HEK293 (cell line): ENCODE measurements around the gene TUBGCP3.

Experiments used
- CTCF ChIA-PET: fragments of 350-600 bp; formaldehyde crosslinking; extraction: SDS; loops from one replicate; lab custom pipeline; 2021; ENCODE audit warnings: antibody characterized with exemption; lab: Yijun Ruan, JAX
- POLR2A ChIA-PET: fragments of 300-600 bp; formaldehyde crosslinking; extraction: SDS; loops from one replicate; lab custom pipeline; 2020; ENCODE audit warnings: antibody characterized with exemption, inconsistent platforms; lab: Yijun Ruan, JAX
- H3K27ac ChIP-seq: fragments of 200-500 bp; sonication (Bioruptor generic); 2 replicates; pipeline ENCODE4 v1.5.1; 2014; ENCODE audit warnings: low read depth, low read length, control low read depth, inconsistent platforms; ENCODE audit errors: extremely low read depth
- H3K36me3 ChIP-seq, 2 experiments: fragments of 200-500 bp in 1 of 2; sonication (Bioruptor generic) in 1 of 2; 1 replicate in 1 of 2; 2 replicates in 1 of 2; pipeline ENCODE4 v1.5.1; 2014 to 2017; ENCODE audit warnings: inconsistent platforms in 2 of 2, low read length in 2 of 2; ENCODE audit not compliant: control insufficient read depth in 2 of 2, insufficient read depth in 1 of 2
- H3K4me1 ChIP-seq: fragments of 200-500 bp; sonication (Bioruptor generic); 2 replicates; pipeline ENCODE4 v1.5.1; 2014; ENCODE audit warnings: mild to moderate bottlenecking, low read length, inconsistent platforms; ENCODE audit not compliant: control insufficient read depth, insufficient read depth
- H3K4me3 ChIP-seq: 2 replicates; pipeline ENCODE4 v1.5.1; 2011; ENCODE audit warnings: low read depth, mild to moderate bottlenecking, control low read depth, low read length, moderate library complexity
- H3K9me3 ChIP-seq: fragments of 200-500 bp; sonication (Bioruptor generic); 2 replicates; pipeline ENCODE4 v1.5.1; 2014; ENCODE audit warnings: low read depth, low read length, inconsistent platforms; ENCODE audit not compliant: control insufficient read depth, insufficient read depth
- EGR2 ChIP-seq: fragments of 450-650 bp; formaldehyde crosslinking; IDR thresholded peaks from 2 replicates; pipeline ENCODE4 v1.5.1; 2016; ENCODE audit warnings: low read depth, missing biosample characterization, missing genetic modification characterization
- GFI1B ChIP-seq: fragments of 450-650 bp; formaldehyde crosslinking; IDR thresholded peaks from 2 replicates; pipeline ENCODE4 v1.5.1; 2016; ENCODE audit warnings: missing biosample characterization, missing genetic modification characterization
- KLF1 ChIP-seq: fragments of 450-650 bp; formaldehyde crosslinking; IDR thresholded peaks from 2 replicates; pipeline ENCODE4 v1.5.1; 2016; ENCODE audit warnings: missing biosample characterization, missing genetic modification characterization
- KLF9 ChIP-seq: fragments of 450-650 bp; formaldehyde crosslinking; IDR thresholded peaks from 2 replicates; pipeline ENCODE4 v1.5.1; 2016; ENCODE audit warnings: missing biosample characterization, missing genetic modification characterization, low read depth
- PATZ1 ChIP-seq: fragments of 450-650 bp; formaldehyde crosslinking; IDR thresholded peaks from 2 replicates; pipeline ENCODE4 v1.5.1; 2016; ENCODE audit warnings: missing biosample characterization, missing genetic modification characterization
- SP2 ChIP-seq: fragments of 450-650 bp; formaldehyde crosslinking; IDR thresholded peaks from 2 replicates; pipeline ENCODE4 v1.5.1; 2016; ENCODE audit warnings: missing biosample characterization, missing genetic modification characterization
- WT1 ChIP-seq: fragments of 450-650 bp; formaldehyde crosslinking; IDR thresholded peaks from 2 replicates; pipeline ENCODE4 v1.5.1; 2016; ENCODE audit warnings: missing biosample characterization, missing genetic modification characterization
- YY1 ChIP-seq: fragments of 450-650 bp; formaldehyde crosslinking; IDR thresholded peaks from 2 replicates; pipeline ENCODE4 v1.5.1; 2018; ENCODE audit warnings: missing biosample characterization, missing genetic modification characterization
- ZBTB49 ChIP-seq: fragments of 450-650 bp; formaldehyde crosslinking; IDR thresholded peaks from 2 replicates; pipeline ENCODE4 v1.5.1; 2016; ENCODE audit warnings: missing biosample characterization, missing genetic modification characterization, low read depth
- ZBTB6 ChIP-seq: fragments of 450-650 bp; formaldehyde crosslinking; IDR thresholded peaks from 2 replicates; pipeline ENCODE4 v1.5.1; 2017; ENCODE audit warnings: missing biosample characterization, missing genetic modification characterization
- ZFHX2 ChIP-seq: fragments of 450-650 bp; formaldehyde crosslinking; conservative IDR thresholded peaks from 2 replicates; pipeline ENCODE4 v1.5.1; 2016; ENCODE audit warnings: missing biosample characterization, missing genetic modification characterization
- ZFP37 ChIP-seq: fragments of 450-650 bp; formaldehyde crosslinking; IDR thresholded peaks from 2 replicates; pipeline ENCODE4 v1.5.1; 2016; ENCODE audit warnings: missing biosample characterization, missing genetic modification characterization
- ZNF174 ChIP-seq: fragments of 450-650 bp; formaldehyde crosslinking; IDR thresholded peaks from 2 replicates; pipeline ENCODE4 v1.5.0; 2017; ENCODE audit warnings: missing biosample characterization, mild to moderate bottlenecking, missing genetic modification characterization
- ZNF596 ChIP-seq: fragments of 450-650 bp; IDR thresholded peaks from 2 replicates; pipeline ENCODE4 v1.5.0; 2018; ENCODE audit warnings: missing biosample characterization, mild to moderate bottlenecking, missing genetic modification characterization, moderate library complexity
- ZNF600 ChIP-seq: fragments of 450-650 bp; formaldehyde crosslinking; IDR thresholded peaks from 2 replicates; pipeline ENCODE4 v1.5.1; 2016; ENCODE audit warnings: missing biosample characterization, missing genetic modification characterization
- ZNF610 ChIP-seq: fragments of 450-650 bp; formaldehyde crosslinking; IDR thresholded peaks from 2 replicates; pipeline ENCODE4 v1.5.1; 2016; ENCODE audit warnings: missing biosample characterization, missing genetic modification characterization, borderline replicate concordance
- ZNF623 ChIP-seq: fragments of 450-650 bp; formaldehyde crosslinking; IDR thresholded peaks from 2 replicates; pipeline ENCODE4 v1.5.1; 2016; ENCODE audit warnings: missing biosample characterization, missing genetic modification characterization
- ZNF660 ChIP-seq: fragments of 450-650 bp; IDR thresholded peaks from 2 replicates; pipeline ENCODE4 v1.5.1; 2018; ENCODE audit warnings: missing biosample characterization, mild to moderate bottlenecking, missing genetic modification characterization
- ZNF843 ChIP-seq: fragments of 450-650 bp; formaldehyde crosslinking; IDR thresholded peaks from 2 replicates; pipeline ENCODE4 v1.5.1; 2016; ENCODE audit warnings: missing biosample characterization, missing genetic modification characterization
- ZSCAN16 ChIP-seq: fragments of 450-650 bp; formaldehyde crosslinking; IDR thresholded peaks from 2 replicates; pipeline ENCODE4 v1.5.1; 2016; ENCODE audit warnings: missing biosample characterization, missing genetic modification characterization
- ZSCAN23 ChIP-seq: fragments of 450-650 bp; formaldehyde crosslinking; IDR thresholded peaks from 2 replicates; pipeline ENCODE4 v1.5.1; 2016; ENCODE audit warnings: missing biosample characterization, missing genetic modification characterization

The TUBGCP3 gene

GRCh38 chr13:112587764-112588489, at the start of gene TUBGCP3 (continued):
- TF ChIP-seq PATZ1 (tag by site-specific recombination) = peak; percentile 40; the same call in 1 of the 2 replicates
- TF ChIP-seq SP2 (tag by site-specific recombination) = no peak; the same call in 1 of the 2 replicates
- TF ChIP-seq ZNF623 (tag by site-specific recombination) = no peak
- peak; percentile 92 for TF ChIP-seq YY1 (tag by site-specific recombination)
- peak; percentile 90; the same call in 1 of the 2 replicates for TF ChIP-seq ZNF660 (tag by site-specific recombination)
- TF ChIP-seq ZNF843 (tag by site-specific recombination) = no peak
- TF ChIP-seq ZNF596 (tag by site-specific recombination) = 0 out of 2 replicates have a peak, but pooled peaks have one; percentile 40
- no peak for TF ChIP-seq GFI1B (tag by site-specific recombination)
- TF ChIP-seq ZBTB6 (tag by site-specific recombination) = 0 out of 2 replicates have a peak, but pooled peaks have one; percentile 6

- Histone ChIP-seq H3K9me3 (no peaks in the 10 kb centered on the region), H3K36me3 (no peaks in the 10 kb centered on the region), H3K4me1 (no peaks in the 10 kb centered on the region), H3K4me3 (no peak overlapping the region)
- CTCF ChIA-PET = interaction anchor here (0.6 kb wide), 1 partner anchor 8 kb away, joined by 4 read pairs; no protein-coding TSS in a partner anchor
- POLR2A ChIA-PET = no interaction called here
- TF ChIP-seq ZSCAN16 (tag by site-specific recombination) = no peak
- TF ChIP-seq ZNF174 (tag by site-specific recombination) = no peak
- TF ChIP-seq ZFHX2 (tag by site-specific recombination) = peak; percentile 56
- no peak for TF ChIP-seq ZNF600
- no peak for TF ChIP-seq ZNF610 (tag by site-specific recombination)
- peak; percentile 61 for TF ChIP-seq EGR2 (tag by site-specific recombination)
- no peak for TF ChIP-seq ZSCAN23 (tag by site-specific recombination)
- TF ChIP-seq ZFP37 (tag by site-specific recombination) = no peak
- TF ChIP-seq WT1 (tag by site-specific recombination) = no peak
- TF ChIP-seq KLF9 (tag by site-specific recombination) = peak; percentile 53
- TF ChIP-seq ZBTB49 (tag by site-specific recombination) = no peak
- peak; percentile 58; the same call in 1 of the 2 replicates for TF ChIP-seq KLF1 (tag by site-specific recombination)
- TF ChIP-seq, all 188 proteins: peak for 4
- no peak overlapping the region for H3K27ac ChIP-seq
These were observed 49.3 kb upstream of the TUBGCP3 start for GRCh38 chr13:112637017-112637801.
